Smooth muscle cell (in vitro differentiated cells): ENCODE results near the gene JMJD1C. TPM values are rescaled to one million over a fixed set of nuclear protein-coding genes. Genes with fewer than 3 reads are reported as not detected.

Experiments used
- DNase-seq: peaks from one replicate; lab custom pipeline; 2025; ENCODE audit not compliant: unreplicated experiment; lab: John Stamatoyannopoulos, UW
- H2AFZ ChIP-seq: fragments of 200-600 bp; sonication (generic); 2 replicates; pipeline ENCODE4 v1.6.0; 2016; ENCODE audit warnings: antibody characterized with exemption, low read depth, mild to moderate bottlenecking
- H3F3A ChIP-seq: fragments of 200-600 bp; sonication (generic); 2 replicates; pipeline ENCODE4 v1.6.0; 2017; ENCODE audit warnings: antibody characterized with exemption, low read depth
- H3K27ac ChIP-seq: fragments of 200-600 bp; sonication (generic); 2 replicates; pipeline ENCODE4 v1.5.1; 2016; ENCODE audit warnings: low read depth, mild to moderate bottlenecking
- H3K27me3 ChIP-seq: fragments of 200-600 bp; sonication (generic); 2 replicates; pipeline ENCODE4 v1.6.1; 2016; ENCODE audit warnings: low read depth, mild to moderate bottlenecking
- H3K36me3 ChIP-seq: fragments of 200-600 bp; sonication (generic); 2 replicates; pipeline ENCODE4 v1.5.1; 2016; ENCODE audit warnings: low read depth
- H3K4me1 ChIP-seq: fragments of 200-600 bp; sonication (generic); 2 replicates; pipeline ENCODE4 v1.5.1; 2016; ENCODE audit warnings: low read depth
- H3K4me2 ChIP-seq: fragments of 200-600 bp; sonication (generic); 2 replicates; pipeline ENCODE4 v1.6.0; 2016; ENCODE audit warnings: mild to moderate bottlenecking
- H3K4me3 ChIP-seq: fragments of 200-600 bp; sonication (generic); 2 replicates; pipeline ENCODE4 v1.5.1; 2016; ENCODE audit warnings: mild to moderate bottlenecking
- H3K79me2 ChIP-seq: fragments of 200-600 bp; sonication (generic); 2 replicates; pipeline ENCODE4 v1.6.0; 2016; ENCODE audit warnings: low read depth, mild to moderate bottlenecking
- H3K9ac ChIP-seq: fragments of 200-600 bp; sonication (generic); 2 replicates; pipeline ENCODE4 v1.6.0; 2016; ENCODE audit warnings: low read depth
- H3K9me3 ChIP-seq: fragments of 200-600 bp; sonication (generic); replicated peaks from 2 replicates; pipeline ENCODE4 v1.5.1; 2016; ENCODE audit warnings: low read depth
- H4K20me1 ChIP-seq: fragments of 200-600 bp; sonication (generic); 2 replicates; pipeline ENCODE4 v1.6.0; 2016; ENCODE audit warnings: low read depth
- CTCF ChIP-seq: fragments of 200-600 bp; sonication (generic); IDR thresholded peaks from 2 replicates; pipeline ENCODE4 v1.5.1; 2017; ENCODE audit warnings: borderline replicate concordance, mild to moderate bottlenecking, antibody characterized with exemption; ENCODE audit not compliant: insufficient read depth, poor library complexity, severe bottlenecking
- WGBS: methylation state at CpG from one replicate; pipeline ENCODE4 v1.1.7; 2016; ENCODE audit warnings: low lambda C conversion rate; 5-methylcytosine and 5-hydroxymethylcytosine counted together
- polyA plus RNA-seq: library from polyadenylated mRNA; unstranded; fragments of >200 nt; fragmentation: Nextera tagmentation; extraction: Ambion mirVana; gene quantifications from 2 replicates; pipeline ENCODE4 v1.2.1, GENCODE V29; 2016
- total RNA-seq: library from RNA; depleted of rRNA; stranded (reverse); fragments of >200 nt; gene quantifications from 2 replicates; pipeline ENCODE4 v1.2.3, GENCODE V29; 2014

The JMJD1C gene
- total and polyA plus RNA-seq, 2 experiments from 2014 or later = 28.5 to 132 TPM

GRCh38 chr10:63205421-63205820, 260.4 kb downstream of the JMJD1C start:
- WGBS = 91% methylated on average over 4 of the region's 4 CpGs
- H3K9ac ChIP-seq = no peak overlapping the region
- DNase-seq = no peak
- H3K4me1 ChIP-seq = peaks cover 30% of the 10 kb centered on the region
- H3F3A ChIP-seq = peaks cover 14% of the 10 kb centered on the region
- TF ChIP-seq CTCF = no peak
- H4K20me1 ChIP-seq = peaks cover 56% of the 10 kb centered on the region
- no peak overlapping the region for H3K4me3 ChIP-seq
- no peak overlapping the region for H3K4me2 ChIP-seq
- no peaks in the 10 kb centered on the region for H3K9me3 ChIP-seq
- no peak overlapping the region for H3K27ac ChIP-seq
- no peaks in the 10 kb centered on the region for H3K27me3 ChIP-seq
- peaks cover 55% of the 10 kb centered on the region for H3K79me2 ChIP-seq
- H2AFZ ChIP-seq = no peak overlapping the region
- peaks cover 5% of the 10 kb centered on the region for H3K36me3 ChIP-seq

- no peak overlapping the region for H3K27ac ChIP-seq
- H3K4me2 ChIP-seq = no peak overlapping the region
- H3K4me1 ChIP-seq = peaks cover 27% of the 10 kb centered on the region
- no peak for TF ChIP-seq CTCF
- no peak overlapping the region for H2AFZ ChIP-seq
- H4K20me1 ChIP-seq = peaks cover 51% of the 10 kb centered on the region
- H3K79me2 ChIP-seq = peaks cover 49% of the 10 kb centered on the region
- no peak overlapping the region for H3K9ac ChIP-seq
- H3K27me3 ChIP-seq = no peaks in the 10 kb centered on the region
- H3K36me3 ChIP-seq = peaks cover 5% of the 10 kb centered on the region
- H3K9me3 ChIP-seq = no peaks in the 10 kb centered on the region
- H3K4me3 ChIP-seq = no peak overlapping the region
- 88% methylated on average over 4 of the region's 4 CpGs for WGBS
- H3F3A ChIP-seq = peaks cover 14% of the 10 kb centered on the region
- no peak for DNase-seq
Measured at GRCh38 chr10:63204667-63205391, 260.9 kb downstream of the JMJD1C start.

GRCh38 chr10:63201118-63201517, 264.7 kb downstream of the JMJD1C start:
- Histone ChIP-seq H3K36me3 (peaks cover 16% of the 10 kb centered on the region), H4K20me1 (peaks cover 24% of the 10 kb centered on the region), H3K4me2 (no peak overlapping the region), H2AFZ (no peak overlapping the region), H3K79me2 (peaks cover 36% of the 10 kb centered on the region), H3K4me3 (no peak overlapping the region), H3K9me3 (no peaks in the 10 kb centered on the region), H3K4me1 (peaks cover 5% of the 10 kb centered on the region), H3K27ac (no peak overlapping the region), H3K9ac (no peak overlapping the region), H3K27me3 (no peaks in the 10 kb centered on the region), H3F3A (no peaks in the 10 kb centered on the region)
- WGBS = 0% methylated on average over 1 of the region's 1 CpG
- TF ChIP-seq CTCF = no peak
- no peak for DNase-seq

GRCh38 chr10:63200431-63200830, 265.3 kb downstream of the JMJD1C start:
- Histone ChIP-seq H3K4me2 (no peak overlapping the region), H3K79me2 (peaks cover 30% of the 10 kb centered on the region), H4K20me1 (peaks cover 19% of the 10 kb centered on the region), H3K36me3 (peaks cover 16% of the 10 kb centered on the region), H3K4me1 (peaks cover 5% of the 10 kb centered on the region), H3K9ac (no peak overlapping the region), H3K27ac (no peak overlapping the region), H3K9me3 (no peaks in the 10 kb centered on the region), H3K27me3 (no peaks in the 10 kb centered on the region), H3K4me3 (no peak overlapping the region), H3F3A (no peaks in the 10 kb centered on the region), H2AFZ (no peak overlapping the region)
- 53% methylated on average over 6 of the region's 6 CpGs for WGBS
- no peak for TF ChIP-seq CTCF
- no peak for DNase-seq
